GM19035 (cell line): Measurements from ENCODE around the gene DGKB.

Experiments
- ATAC-seq: cut with Tn5 transposase; IDR thresholded peaks from one replicate; pipeline ENCODE4 v1.9.1; 2021; ENCODE audit not compliant: unreplicated experiment

The DGKB gene

DNA sequence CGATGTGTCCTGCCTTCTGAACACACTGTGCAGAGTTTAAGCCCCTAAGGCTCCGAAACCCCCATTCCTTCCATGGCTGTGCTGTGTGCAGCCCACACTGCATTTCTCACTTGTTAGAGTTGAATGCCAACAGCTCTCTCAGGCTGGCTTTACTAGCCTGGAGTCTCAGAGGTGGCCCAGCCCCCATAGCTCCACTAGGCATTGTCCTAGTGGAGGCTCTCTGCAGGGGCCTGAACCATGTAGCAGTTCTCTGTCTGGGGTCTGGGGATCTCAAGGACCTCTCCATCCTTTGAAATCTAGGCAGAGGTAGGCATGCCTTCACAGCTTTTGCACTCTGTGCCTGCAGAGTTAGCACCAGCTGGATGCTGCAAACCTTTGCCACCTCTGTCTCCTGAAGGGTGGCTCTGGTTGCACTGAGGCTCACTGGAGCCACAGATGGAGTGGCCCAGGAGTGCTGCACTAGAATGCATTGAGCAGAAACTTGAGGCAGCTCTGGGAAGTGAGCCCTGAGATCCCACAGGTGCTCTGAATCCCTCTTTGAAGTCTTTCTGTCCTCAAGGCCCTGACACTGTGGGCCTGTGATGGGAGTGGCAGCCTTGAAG, 301.7 kb downstream of the DGKB start:
- ATAC-seq = no peak

DNA sequence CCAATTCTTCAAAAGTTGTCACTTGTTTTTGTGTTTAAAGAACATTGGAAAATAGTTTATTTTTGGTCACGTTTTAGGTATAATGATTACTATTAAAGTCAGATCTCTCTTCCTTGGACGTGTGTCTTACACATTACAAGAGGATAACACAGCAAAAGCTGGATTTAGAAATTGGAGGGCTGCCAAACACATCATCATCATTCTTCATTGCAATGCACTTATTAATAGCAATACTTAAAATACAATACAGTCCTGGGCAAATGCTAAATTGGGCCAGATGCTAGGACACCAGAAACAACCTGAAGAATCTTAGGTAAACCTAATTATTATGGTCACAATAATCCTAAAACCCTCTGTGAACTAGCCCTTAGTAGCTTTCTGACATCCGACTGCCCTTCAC, 303.6 kb downstream of the DGKB start:
- ATAC-seq = no peak

DNA sequence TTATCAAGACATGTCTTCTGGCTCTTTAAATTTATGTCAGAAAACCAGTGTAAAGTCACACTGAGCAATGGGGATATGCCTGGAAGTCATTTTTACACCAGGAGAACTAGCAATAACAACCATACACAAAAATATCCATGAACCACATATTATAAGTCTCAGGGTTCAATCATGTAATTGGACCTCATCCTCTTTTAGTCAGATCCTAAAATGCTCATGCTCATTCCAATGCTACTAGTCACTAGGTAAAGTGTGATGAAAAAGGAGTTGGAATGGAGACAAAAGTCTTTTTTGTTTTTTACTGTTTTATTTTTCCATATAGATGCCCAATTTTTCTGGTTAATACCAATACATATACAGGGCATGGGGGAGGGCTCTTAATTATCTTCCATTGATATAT, 306.1 kb downstream of the DGKB start:
- no peak for ATAC-seq

GRCh38 chr7:14590206-14590605, 312.3 kb downstream of the DGKB start:
- ATAC-seq = no peak

- no peak for ATAC-seq
Observed at GRCh38 chr7:14585232-14585631, 317.3 kb downstream of the DGKB start.

- no peak for ATAC-seq
Observed at GRCh38 chr7:14583518-14583917, 319.0 kb downstream of the DGKB start.

- ATAC-seq = no peak
Observed at GRCh38 chr7:14582010-14582409, 320.5 kb downstream of the DGKB start.

- no peak for ATAC-seq
Observed at GRCh38 chr7:14579971-14580370, 322.6 kb downstream of the DGKB start.

DNA sequence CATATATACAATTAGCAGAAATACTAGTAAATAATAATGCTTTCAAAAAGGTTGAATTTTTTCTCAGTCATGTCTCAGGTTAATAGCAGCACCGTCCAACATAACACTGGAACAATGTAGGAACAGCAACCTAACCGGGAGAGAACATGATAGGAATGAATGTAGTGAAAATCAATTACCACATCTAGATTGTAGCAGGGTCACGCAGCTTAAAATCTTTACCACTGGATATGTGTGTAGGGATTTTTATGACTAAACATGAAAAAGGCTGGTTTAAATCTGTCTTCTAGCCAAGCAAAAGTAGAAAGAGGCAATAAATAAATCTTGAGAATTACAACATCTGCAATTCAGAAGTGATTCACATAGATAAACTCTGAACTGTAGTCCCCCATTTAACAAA, 326.0 kb downstream of the DGKB start:
- no peak for ATAC-seq

DNA sequence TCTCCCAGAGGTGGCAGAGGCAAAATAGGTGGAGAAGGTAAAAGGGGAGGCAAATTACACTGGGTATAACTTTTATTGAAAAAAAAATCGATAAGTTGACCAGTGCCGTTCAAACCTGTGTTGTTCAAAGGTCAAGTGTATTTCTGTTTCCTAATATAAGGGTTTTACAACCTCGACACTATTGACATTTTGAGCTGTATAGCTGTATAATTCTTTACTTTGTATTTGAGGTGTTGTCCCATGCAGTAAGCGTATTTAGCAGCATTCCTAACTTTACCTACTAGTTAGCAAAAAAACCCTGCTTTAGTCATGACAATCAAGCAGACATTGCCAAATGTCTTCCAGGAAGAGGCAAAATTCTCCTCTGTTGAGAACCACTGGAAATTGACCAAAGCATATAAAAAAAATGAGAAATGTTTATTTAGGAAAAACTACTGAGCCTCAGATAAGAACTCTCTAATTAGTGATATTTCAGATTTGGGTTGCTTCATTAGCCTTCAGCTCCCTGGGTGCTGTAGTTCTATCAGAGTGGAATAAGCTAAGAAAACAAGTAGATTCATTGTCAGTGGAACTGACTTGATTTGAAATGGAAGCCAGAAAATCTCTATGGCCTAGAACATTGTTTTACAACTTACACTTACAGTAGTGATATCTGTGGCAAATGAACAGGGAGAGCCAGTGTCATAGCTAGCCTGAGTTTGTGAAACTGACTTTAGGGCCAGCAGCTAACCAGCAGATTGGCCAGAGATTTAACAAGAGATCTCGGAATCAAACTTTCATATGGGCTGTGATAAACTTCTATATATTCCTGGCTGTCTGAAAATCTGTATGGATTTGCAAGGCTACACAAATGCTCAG, 331.6 kb downstream of the DGKB start:
- no peak for ATAC-seq

DNA sequence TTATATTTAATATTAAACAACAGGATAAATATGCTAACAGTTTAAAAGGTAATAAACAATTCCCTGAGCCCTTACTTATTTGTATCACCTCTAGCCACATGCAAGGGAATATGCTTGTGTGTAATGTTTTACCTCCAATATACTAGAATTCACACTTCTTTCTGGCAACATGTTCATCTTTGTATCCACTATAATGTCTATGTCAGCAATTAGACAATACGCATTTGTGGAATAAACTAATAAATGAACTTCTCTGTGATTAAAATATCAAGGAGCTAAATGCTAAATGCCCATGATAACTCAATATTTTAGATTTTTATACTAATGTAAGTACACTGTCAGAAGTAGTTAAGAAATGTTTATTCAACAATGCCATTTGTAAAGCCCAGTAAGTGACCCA, 350.5 kb downstream of the DGKB start:
- ATAC-seq = no peak

DNA sequence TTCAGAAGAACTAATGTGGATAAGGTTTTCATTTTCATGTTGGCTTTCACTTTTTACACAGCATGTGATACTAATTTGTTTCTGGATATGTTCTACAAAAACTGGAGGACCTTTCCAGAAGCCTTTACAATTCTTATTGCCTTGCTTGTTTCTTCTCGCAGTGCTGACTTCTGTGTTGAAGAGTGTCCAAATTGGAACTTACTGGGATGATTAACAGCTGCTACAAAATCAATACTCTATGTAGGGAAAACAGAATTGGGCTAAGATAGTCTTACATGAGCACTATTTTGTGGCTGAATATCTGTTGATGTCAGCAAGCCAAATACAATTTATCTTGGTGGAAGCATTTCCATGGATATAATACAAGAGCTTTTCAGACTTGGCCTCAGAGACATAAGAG, 351.2 kb downstream of the DGKB start:
- ATAC-seq = no peak

GRCh38 chr7:14542624-14543023, 359.9 kb downstream of the DGKB start:
- no peak for ATAC-seq

- ATAC-seq = no peak
Observed at GRCh38 chr7:14521183-14521582, 381.4 kb downstream of the DGKB start.

DNA sequence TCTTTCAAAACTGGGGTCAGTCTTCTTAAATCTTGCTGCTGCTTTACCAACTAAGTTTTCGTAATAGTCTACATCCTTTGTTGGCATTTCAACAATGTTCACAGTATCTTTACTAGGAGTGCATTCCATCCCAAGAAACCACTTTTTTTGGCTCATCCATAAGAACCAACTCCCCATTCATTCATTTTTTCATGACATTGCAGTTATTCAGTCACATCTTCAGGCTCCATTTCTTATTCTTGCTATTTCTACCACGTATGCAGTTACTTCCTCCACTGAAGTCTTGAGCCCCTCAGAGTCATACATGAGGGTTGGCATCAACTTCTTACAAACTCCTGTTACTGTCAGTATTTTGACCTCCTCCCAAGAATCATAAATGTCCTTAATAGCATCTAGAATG, 392.3 kb downstream of the DGKB start:
- ATAC-seq = no peak

DNA sequence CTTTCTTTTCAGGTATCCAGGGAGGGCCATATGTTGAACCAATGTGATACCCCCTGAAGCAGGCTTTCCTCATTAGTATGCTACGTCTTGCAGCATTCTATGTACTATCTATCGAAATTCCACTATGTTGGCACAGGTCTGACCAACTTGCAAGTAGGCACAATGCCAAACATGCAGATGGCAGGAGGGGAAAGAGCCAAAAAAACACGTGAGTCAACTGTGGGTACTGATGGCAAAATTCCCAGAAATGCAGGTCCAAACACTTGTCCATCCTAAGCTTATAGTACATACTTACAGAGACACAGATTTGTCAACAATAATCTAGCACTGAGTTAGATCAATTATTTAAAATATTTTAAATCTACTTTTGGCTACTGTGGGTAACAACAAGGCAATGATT, 394.9 kb downstream of the DGKB start:
- no peak for ATAC-seq

DNA sequence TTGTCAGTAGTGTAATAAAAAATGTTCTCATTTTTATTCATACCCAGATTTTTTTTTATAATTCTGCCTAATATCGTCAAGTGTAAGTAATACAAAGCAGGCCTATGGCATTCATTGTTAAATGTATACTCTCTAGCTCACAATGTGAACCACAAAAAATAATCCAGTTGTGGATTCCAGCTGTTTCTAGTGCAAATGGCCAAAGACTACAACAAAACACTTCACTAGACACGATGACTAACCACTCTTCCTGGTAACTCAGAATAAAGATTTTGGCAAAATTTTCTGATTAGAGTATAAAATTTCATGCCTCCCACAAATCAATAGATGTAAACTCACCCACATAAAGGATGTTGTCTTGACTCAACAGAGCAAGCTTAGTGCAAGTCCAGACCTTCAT, 396.6 kb downstream of the DGKB start:
- no peak for ATAC-seq

DNA sequence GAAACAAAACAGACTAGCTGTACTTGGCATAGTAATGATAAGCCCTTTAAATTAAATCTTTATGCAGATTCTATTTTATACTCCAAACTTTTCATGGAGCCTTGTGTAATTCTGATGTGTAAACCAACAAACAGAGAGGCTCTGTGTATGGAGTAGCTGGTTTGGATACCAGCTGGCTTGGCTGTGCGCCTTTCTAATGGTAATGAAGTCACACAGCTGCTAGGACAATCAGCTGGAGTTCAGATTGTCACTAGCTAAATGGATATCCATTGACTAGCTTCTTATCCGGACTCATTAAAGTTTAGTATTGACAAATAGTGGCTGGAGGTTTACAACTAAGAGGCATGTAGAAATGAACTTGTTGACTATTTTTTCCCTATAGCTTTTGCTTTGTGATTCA, 398.4 kb downstream of the DGKB start:
- no peak for ATAC-seq

DNA sequence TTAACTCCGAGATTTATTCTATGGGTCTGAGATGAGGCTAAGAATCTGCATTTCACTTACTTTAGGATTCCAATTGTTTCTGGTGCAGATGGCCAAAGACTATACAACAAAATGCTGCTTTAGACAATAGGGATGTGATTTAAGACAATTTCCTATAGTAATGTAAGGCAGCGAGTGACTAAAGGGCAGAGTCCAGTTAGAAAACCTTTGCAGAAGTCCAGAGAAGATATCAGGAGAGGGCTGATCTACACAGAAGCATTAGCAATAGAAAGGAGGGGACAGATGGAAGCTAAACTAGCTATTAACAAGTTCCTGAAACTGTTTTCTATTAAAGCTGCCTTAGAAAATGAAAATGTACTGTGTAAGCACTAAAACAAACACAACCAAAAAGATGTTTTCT, 398.9 kb downstream of the DGKB start:
- no peak for ATAC-seq

- no peak for ATAC-seq
Observed at GRCh38 chr7:14501436-14501835, 401.1 kb downstream of the DGKB start.

DNA sequence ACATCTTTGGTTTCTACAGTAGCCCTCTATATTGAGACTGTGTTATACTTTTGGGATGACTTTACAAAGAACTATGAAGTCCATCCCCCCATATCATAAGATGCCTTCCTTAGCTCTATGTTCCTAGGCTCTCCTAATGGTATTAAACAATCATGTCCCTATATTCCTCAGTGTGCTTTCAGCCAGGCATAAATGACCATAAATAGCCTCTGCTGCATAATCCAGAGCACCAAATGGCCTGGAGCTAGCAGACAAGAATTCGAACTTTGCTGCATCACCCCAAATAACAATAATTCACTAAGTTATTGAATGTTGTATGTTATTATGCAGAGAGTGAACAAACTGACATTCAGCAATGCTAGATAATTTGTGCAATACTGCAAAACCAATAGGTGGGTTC, 405.2 kb downstream of the DGKB start:
- no peak for ATAC-seq

DNA sequence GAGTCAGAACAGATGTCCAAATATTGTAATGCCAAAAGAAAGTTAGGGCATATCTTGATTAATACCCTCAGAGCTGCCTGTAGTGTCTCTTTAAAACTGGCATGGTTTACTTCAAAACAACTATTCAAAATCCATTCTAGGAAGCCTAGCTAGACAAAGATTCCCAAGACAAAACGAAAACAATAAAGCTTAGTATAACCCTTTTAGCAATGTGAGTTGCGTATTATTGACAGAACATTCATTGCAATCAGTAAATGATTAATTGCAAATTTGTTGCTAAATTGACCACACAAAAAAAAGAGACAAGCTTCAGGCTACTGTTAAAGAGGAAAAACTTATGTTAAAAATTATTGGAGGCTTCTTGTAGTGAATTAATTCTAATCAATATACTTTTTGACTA, 406.9 kb downstream of the DGKB start:
- no peak for ATAC-seq
